Forelimb muscle (tissue), 1 donor: ENCODE measurements around the gene MON1B. TPM values are rescaled to one million over a fixed set of nuclear protein-coding genes. Genes with fewer than 3 reads are reported as not detected.
"Not testable (repeated sequence)": the region's sequence is repeated elsewhere in the genome, so short reads cannot be mapped to it uniquely, and the experiment has no call there.

Experiments
- DNase-seq: peaks from one replicate; pipeline ENCODE4 v3.0.0-alpha.2; 2013; ENCODE audit warnings: low read depth
- polyA plus RNA-seq: library from polyadenylated mRNA; unstranded; fragments of 120-200 nt; gene quantifications from one replicate; pipeline ENCODE4 v1.2.1, GENCODE V29; 2013; ENCODE audit not compliant: insufficient read length

Gene MON1B
- polyA plus RNA-seq: 11.5 TPM

DNA sequence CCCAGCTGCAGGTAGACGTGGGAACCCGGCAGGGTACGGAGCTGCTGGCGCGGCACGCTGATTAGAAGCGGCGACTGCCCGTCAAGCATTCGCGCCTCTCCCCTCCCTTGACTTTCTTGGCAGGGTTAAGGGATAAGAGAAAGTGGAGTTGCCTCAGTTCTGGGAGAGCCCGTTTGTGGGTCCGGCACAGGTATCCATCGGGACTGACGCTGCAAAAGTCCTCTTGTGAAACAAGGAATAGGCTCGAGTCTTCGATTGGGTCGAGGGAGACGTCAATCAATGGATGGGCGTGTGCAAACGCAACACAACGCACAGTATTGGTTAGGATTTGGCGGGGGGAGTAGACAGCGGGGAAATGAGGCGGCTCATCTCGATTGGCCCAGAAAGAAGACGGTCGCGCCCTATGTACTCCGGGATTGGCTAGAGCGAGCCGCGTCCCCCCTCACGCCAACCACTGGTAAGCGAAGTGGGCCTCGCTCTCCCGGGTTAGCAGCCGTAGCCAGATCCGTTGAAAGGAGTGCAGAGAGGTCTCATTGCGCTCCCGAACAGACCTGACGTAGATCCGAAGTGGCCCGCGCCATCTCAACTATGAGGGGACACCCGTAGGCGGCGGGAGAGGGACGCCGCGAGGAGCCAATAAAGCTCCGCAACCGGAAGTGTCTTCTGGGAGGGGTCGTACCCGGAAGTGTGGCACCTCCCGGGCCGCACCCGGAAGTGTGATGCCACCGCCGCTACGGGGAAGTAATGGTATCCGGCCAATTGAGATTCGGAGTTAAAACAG lies at the start of gene MON1B:
Gene MON1B, plus strand, starts transcription at position 713 of the 781 bp plus-strand sequence. CDS start 296 bp downstream, outside the sequence.
- peak; percentile 98 for DNase-seq

DNA sequence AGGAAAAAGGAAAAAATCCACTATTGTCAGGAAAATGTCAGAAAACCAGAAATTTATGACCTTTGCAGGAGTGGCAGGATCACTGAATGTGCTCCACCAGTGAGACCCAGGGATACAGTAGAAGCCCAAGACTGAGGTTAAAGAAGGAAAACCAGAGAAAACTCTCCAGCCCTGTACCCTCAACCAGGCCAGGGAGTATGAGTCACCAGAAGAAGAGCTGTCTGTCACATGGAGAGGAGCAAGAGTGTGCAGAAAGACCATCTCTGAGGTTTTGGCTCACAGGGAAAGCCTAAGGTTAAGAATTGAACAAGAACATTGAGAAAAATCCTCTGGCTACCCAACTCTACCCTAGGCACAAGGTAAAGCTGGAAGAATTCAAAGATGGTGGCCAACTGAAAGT lies 47.6 kb upstream of the MON1B start:
- no peak for DNase-seq

DNA sequence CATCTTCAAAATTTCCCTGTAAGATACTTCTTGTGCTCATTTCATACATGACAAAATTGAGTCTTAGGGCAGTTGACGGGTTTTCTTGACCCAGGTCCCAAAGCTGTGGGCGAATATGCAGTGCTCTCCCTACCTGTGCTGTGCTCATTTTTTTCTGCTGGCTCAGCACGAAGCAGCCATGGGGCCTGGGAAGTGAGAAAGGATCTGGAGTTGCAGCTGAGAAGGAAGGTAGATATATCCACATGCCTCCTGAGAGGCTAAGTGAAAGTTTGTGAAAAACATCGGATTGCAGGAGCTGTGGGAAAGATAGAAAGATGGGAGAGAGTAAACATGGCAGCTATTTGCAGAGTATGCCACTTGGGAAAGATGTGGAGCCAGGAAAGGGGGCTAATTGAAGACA lies 42.9 kb upstream of the MON1B start:
- DNase-seq: no peak

DNA sequence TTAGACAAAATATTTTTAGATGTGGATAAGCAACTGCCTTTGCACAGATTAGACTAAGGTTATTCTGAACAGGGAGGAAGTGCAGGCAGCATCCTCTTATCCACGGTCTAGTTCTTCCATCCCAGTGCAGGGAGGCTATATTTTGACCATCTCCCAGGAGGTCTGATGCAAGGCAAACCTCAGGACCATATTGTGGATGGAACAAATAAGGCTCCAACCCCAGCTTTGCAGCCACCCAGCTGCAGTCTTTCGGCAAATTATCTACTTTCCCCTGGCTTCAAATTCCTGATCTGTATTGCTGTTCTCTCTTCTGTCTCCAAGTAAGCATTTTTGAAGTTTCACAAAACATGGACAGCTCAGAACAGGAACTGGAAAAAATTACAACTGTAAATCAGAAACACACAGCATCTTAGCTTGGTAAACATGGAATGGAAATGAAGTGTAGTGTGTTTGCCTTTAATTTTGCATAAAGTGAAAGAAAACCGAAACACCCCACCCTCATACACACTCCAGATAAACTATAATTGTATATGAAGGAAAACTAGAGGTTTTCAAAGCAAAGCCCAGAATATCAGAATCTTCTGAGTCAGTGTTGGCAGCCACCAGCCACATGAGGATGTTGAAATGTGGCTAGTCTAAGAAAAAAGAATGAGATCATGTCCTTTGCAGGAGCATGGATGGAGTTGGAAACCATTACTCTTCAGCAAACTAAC lies 33.5 kb upstream of the MON1B start:
- peak; percentile 80 for DNase-seq

DNA sequence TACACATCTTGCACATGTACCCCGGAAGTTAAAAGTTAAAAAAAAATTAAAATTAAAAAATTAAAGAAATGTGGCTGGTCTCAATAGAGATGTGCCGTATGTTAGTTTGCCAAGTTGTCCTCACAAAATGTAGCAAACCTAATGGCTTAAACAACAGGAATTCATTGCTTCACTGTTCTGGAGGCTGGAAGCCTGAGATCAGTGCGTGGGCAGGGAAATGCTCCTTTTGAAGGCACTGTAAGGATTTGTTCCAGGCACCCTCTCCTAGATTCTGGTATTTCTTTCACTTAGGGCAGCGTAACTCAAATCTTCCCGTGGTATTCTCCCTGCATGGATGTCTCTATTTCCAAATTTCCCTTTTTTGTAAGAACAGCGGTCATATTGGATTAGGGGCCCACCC lies 32.7 kb upstream of the MON1B start:
- DNase-seq: no peak

GRCh38 chr16:77165006-77165405 lies 26.0 kb upstream of the MON1B start:
- DNase-seq: peak; percentile 65

- peak; percentile 84 for DNase-seq
Measured at GRCh38 chr16:77165536-77166236, 25.3 kb upstream of the MON1B start.

DNA sequence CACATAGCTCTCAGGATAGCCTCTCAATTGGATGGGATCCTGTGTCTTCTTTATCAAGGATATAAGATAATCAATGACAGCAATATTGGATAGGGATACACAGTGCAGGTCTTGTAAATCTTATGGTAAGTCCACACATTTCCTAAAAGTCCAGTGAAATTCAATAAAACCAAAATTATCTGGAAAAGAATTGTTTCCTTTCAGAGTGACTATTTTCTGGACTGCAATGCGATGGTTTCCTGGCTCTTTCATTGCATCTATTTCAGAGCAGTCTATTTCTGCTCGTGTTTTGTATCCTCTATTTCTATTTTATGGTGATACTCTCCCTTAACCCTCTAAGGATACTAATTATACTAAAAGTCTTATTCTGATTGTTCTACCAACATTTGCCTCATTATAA lies 24.3 kb upstream of the MON1B start:
- DNase-seq: no peak

DNA sequence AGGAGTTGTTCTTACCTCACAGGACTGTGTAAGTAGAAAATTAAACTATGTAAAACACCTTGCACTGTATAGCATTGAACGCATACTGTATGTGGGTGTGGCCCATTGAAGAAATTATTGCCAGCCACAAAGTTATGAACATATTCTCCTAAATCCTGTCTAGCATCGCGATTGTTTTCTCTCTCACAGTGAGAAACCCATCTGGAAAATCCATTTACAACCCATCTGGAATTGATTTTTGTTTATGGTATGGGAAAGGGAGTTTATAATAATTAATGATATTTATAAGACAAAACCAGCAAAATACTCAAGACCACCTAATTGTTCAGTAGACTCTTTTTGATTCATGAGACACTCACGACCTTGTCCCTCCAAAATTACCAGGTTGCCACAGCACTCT lies 22.1 kb upstream of the MON1B start:
- no peak for DNase-seq

- DNase-seq: no peak
Measured at GRCh38 chr16:77169650-77170236, 21.2 kb upstream of the MON1B start.

DNA sequence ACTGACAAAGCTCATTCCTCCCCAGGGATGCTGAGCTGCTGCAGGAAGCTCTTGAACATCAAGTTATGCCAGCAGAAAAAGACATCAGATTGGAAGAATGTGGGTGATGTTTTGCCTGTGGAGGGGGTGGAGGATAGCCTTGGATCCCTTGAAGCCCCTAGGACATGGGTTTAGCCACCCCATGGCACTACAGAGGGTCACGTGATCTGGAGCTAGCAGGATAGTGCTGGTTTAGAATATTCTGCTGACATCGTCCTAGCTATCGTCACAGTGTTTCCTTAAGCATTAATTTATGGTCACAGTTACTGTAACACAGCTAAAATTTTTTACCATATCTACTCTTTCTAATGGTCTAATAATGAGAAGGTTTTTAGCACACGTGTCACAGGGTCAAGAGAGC lies 20.2 kb upstream of the MON1B start:
- no peak for DNase-seq

GRCh38 chr16:77171745-77172635 lies 19.0 kb upstream of the MON1B start:
- peak; percentile 68 for DNase-seq

- DNase-seq: no peak
Measured at GRCh38 chr16:77172951-77173350, 18.0 kb upstream of the MON1B start.

DNA sequence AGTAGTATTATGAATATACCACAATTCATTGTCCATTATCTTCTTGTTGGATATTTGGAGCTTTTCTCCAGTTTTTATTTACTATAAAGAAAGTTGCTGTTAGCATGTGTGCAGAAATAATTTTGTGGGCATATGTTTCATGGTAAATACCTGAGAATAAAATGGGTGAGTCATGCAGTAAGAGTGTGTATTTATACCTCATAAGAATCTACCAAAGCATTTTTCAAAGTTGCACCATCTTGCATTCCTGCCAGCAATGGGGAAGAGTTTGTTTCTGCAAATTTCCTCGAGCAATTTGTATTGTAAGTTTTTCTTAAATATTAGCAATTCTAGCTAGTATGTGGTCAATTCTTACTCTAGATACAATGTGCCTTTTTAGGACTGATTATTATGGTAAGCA lies 7.9 kb upstream of the MON1B start:
- no peak for DNase-seq

GRCh38 chr16:77186298-77186697 lies 4.7 kb upstream of the MON1B start:
- not testable (repeated sequence) for DNase-seq

DNA sequence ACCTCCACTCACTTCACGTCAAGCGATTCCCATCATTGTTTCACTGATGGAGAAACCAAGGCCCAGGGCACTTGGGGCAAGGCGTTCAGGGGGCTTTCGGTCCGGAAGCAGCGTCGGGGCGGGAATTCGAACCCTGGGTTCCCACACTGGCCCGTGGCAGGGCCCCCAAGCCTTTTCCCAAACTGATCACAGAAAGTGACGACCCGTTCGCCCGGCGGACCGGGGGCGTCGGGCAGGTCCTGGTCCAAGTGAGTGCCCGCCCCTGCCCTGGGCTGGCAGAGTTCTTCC lies 856 bp upstream of the MON1B start:
- DNase-seq: no peak

DNA sequence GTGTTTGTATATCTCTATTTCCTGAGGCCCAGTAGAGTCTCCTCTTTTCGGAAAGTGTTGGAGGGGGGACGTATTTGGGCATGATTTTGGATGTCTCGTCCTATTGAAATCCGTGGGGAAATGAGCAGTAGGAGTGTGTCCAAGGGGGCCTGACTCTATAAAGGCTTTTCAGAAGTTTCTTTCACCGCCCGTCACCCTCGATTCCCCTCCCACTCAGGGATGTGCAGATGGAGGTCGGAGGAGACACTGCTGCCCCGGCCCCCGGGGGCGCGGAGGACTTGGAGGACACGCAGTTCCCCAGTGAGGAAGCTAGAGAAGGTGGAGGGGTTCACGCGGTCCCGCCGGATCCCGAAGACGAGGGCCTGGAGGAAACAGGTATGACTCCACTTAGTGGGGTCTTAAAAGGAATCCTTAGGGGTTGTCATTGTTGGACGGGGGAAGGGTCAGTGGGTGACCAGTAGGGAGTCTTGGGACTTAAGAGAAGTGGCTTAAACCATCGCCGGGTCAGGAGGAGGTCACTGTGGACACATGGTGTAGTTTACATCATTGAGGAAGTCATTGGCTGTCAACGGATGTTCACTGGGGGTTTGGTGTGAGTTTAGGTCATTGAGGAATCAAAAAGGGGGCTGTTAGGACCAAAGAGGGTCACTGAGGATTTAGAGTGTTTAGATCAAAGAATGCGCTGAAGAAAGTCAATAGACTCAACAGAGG lies 424 bp downstream of the MON1B start:
- no peak for DNase-seq

DNA sequence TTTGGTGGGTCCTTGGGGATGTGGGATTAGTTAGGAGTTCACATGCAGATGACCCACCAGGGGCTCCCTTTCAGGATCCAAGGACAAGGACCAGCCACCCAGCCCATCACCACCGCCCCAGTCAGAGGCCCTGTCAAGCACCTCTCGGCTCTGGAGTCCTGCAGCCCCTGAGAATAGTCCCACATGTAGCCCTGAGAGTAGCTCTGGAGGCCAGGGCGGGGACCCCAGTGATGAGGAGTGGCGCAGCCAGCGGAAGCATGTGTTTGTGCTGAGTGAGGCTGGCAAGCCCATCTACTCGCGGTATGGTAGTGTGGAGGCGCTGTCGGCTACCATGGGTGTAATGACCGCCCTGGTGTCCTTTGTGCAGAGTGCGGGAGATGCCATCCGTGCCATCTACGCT lies 2.4 kb downstream of the MON1B start:
- no peak for DNase-seq

DNA sequence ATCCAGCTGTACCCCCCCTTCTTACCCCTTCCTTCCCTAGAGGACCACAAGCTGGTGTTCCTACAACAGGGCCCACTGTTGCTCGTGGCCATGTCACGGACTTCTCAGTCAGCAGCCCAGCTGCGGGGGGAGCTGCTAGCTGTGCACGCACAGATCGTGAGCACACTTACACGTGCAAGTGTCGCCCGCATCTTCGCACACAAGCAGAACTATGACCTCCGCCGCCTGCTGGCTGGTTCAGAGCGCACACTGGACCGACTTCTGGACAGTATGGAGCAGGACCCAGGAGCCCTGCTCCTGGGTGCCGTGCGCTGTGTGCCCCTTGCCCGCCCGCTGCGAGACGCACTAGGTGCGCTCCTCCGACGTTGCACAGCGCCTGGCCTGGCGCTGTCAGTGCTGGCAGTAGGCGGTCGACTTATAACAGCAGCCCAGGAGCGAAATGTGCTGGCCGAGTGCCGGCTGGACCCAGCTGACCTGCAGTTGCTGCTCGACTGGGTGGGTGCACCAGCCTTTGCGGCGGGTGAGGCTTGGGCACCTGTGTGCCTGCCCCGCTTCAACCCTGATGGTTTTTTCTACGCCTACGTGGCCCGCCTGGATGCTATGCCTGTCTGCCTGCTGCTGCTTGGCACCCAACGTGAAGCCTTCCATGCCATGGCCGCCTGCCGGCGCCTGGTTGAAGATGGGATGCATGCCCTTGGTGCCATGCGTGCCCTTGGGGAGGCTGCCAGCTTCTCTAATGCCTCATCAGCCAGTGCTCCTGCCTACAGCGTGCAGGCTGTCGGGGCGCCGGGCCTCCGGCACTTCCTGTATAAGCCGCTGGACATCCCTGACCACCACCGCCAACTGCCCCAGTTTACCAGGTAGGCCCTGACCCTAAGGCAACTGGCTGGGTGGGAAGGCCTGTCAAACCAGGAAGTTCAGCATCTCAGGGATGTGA lies 3.6 kb downstream of the MON1B start:
- no peak for DNase-seq

GRCh38 chr16:77195411-77195810 lies 4.4 kb downstream of the MON1B start:
- no peak for DNase-seq
